A549 (cell line): ENCODE measurements around the gene DSCAM.

ENCODE experiments used
- BCL3 ChIP-seq: fragments of >200 bp; sonication (Bioruptor Twin); formaldehyde crosslinking; IDR thresholded peaks from 3 replicates; pipeline ENCODE4 v1.6.1; 2016
- CBX8 ChIP-seq: fragments of 200-600 bp; sonication (generic); IDR thresholded peaks from 2 replicates; pipeline ENCODE4 v1.6.1; 2016
- EHMT2 ChIP-seq: fragments of 200-600 bp; sonication (generic); IDR thresholded peaks from 2 replicates; pipeline ENCODE4 v1.6.1; 2016; ENCODE audit warnings: antibody characterized with exemption, low read depth, mild to moderate bottlenecking, moderate library complexity
- POLR2A ChIP-seq: IDR thresholded peaks from 2 replicates; pipeline ENCODE4 v1.6.1; 2012; ENCODE audit warnings: mild to moderate bottlenecking, low read length
- RAD21 ChIP-seq, 2 experiments: fragments of >200 bp in 1 of 2; sonication (Bioruptor Twin) in 1 of 2; formaldehyde crosslinking in 1 of 2; IDR thresholded peaks in 1 of 2; conservative IDR thresholded peaks in 1 of 2; 2 replicates in 1 of 2; 3 replicates in 1 of 2; pipeline ENCODE4 v1.6.1; 2012 to 2018; ENCODE audit warnings: inconsistent platforms in 1 of 2
- RARB ChIP-seq: fragments of 250-450 bp; sonication (Bioruptor Pico); IDR thresholded peaks from 2 replicates; pipeline ENCODE4 v1.8.0; 2021; ENCODE audit warnings: mild to moderate bottlenecking, moderate library complexity
- RFX5 ChIP-seq: fragments of 450-650 bp; IDR thresholded peaks from 2 replicates; pipeline ENCODE4 v1.7.1; 2014; ENCODE audit warnings: antibody characterized with exemption, mild to moderate bottlenecking, moderate library complexity
- TF ChIP-seq, protein P1 (sequence below): fragments of >200 bp; sonication (Bioruptor Twin); formaldehyde crosslinking; IDR thresholded peaks from 3 replicates; pipeline ENCODE4 v1.5.1; 2016
- TF ChIP-seq, protein P2 (sequence below): IDR thresholded peaks from 2 replicates; pipeline ENCODE4 v1.6.1; 2012
- TF ChIP-seq, protein P3 (sequence below): fragments of 200-600 bp; sonication (generic); IDR thresholded peaks from 2 replicates; pipeline ENCODE4 v1.6.1; 2016; ENCODE audit warnings: antibody characterized with exemption, mild to moderate bottlenecking, moderate library complexity

GRCh38 chr21:40615505-40616376 lies 231.2 kb downstream of the DSCAM start:
- TF ChIP-seq, protein P1, sequence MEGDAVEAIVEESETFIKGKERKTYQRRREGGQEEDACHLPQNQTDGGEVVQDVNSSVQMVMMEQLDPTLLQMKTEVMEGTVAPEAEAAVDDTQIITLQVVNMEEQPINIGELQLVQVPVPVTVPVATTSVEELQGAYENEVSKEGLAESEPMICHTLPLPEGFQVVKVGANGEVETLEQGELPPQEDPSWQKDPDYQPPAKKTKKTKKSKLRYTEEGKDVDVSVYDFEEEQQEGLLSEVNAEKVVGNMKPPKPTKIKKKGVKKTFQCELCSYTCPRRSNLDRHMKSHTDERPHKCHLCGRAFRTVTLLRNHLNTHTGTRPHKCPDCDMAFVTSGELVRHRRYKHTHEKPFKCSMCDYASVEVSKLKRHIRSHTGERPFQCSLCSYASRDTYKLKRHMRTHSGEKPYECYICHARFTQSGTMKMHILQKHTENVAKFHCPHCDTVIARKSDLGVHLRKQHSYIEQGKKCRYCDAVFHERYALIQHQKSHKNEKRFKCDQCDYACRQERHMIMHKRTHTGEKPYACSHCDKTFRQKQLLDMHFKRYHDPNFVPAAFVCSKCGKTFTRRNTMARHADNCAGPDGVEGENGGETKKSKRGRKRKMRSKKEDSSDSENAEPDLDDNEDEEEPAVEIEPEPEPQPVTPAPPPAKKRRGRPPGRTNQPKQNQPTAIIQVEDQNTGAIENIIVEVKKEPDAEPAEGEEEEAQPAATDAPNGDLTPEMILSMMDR = no peak
- TF ChIP-seq, protein P2, sequence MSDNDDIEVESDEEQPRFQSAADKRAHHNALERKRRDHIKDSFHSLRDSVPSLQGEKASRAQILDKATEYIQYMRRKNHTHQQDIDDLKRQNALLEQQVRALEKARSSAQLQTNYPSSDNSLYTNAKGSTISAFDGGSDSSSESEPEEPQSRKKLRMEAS = no peak
- TF ChIP-seq POLR2A = no peak
- no peak for TF ChIP-seq EHMT2
- TF ChIP-seq RFX5 = no peak
- TF ChIP-seq, protein P3, sequence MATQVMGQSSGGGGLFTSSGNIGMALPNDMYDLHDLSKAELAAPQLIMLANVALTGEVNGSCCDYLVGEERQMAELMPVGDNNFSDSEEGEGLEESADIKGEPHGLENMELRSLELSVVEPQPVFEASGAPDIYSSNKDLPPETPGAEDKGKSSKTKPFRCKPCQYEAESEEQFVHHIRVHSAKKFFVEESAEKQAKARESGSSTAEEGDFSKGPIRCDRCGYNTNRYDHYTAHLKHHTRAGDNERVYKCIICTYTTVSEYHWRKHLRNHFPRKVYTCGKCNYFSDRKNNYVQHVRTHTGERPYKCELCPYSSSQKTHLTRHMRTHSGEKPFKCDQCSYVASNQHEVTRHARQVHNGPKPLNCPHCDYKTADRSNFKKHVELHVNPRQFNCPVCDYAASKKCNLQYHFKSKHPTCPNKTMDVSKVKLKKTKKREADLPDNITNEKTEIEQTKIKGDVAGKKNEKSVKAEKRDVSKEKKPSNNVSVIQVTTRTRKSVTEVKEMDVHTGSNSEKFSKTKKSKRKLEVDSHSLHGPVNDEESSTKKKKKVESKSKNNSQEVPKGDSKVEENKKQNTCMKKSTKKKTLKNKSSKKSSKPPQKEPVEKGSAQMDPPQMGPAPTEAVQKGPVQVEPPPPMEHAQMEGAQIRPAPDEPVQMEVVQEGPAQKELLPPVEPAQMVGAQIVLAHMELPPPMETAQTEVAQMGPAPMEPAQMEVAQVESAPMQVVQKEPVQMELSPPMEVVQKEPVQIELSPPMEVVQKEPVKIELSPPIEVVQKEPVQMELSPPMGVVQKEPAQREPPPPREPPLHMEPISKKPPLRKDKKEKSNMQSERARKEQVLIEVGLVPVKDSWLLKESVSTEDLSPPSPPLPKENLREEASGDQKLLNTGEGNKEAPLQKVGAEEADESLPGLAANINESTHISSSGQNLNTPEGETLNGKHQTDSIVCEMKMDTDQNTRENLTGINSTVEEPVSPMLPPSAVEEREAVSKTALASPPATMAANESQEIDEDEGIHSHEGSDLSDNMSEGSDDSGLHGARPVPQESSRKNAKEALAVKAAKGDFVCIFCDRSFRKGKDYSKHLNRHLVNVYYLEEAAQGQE = no peak
- no peak for TF ChIP-seq CBX8
- TF ChIP-seq RARB (CRISPR knock-in tag) = no peak
- no peak for TF ChIP-seq BCL3
- TF ChIP-seq RAD21 (conservative IDR thresholded peaks at IDR 0.05 in 1 of 2, IDR thresholded peaks at IDR 0.05 in 1 of 2) = no peak
